Chondrocyte (in vitro differentiated cells): ENCODE results near the gene AKAP13. TPM values are rescaled to one million over a fixed set of nuclear protein-coding genes. Genes with fewer than 3 reads are reported as not detected.

ENCODE experiments used
- DNase-seq: peaks from one replicate; pipeline ENCODE4 v3.0.0; 2021; ENCODE audit warnings: mixed read lengths, low spot score
- H3K27ac Mint-ChIP-seq: one replicate; pipeline ENCODE4 v1.8.0; 2021; ENCODE audit warnings: mild to moderate bottlenecking, moderate library complexity, mixed read lengths; ENCODE audit not compliant: unreplicated experiment
- H3K27me3 Mint-ChIP-seq: 2 replicates; pipeline ENCODE4 v1.8.0; 2021; ENCODE audit warnings: low read depth, mixed read lengths
- H3K36me3 Mint-ChIP-seq: 2 replicates; pipeline ENCODE4 v1.8.0; 2021; ENCODE audit warnings: low read depth, mixed read lengths
- H3K4me1 Mint-ChIP-seq: 2 replicates; pipeline ENCODE4 v1.8.0; 2021; ENCODE audit warnings: low read depth, mild to moderate bottlenecking, mixed read lengths
- H3K4me3 Mint-ChIP-seq: one replicate; pipeline ENCODE4 v1.8.0; 2021; ENCODE audit warnings: mild to moderate bottlenecking, moderate library complexity, mixed read lengths; ENCODE audit not compliant: unreplicated experiment
- H3K9me3 Mint-ChIP-seq: 2 replicates; pipeline ENCODE4 v1.8.0; 2021; ENCODE audit warnings: low read depth, mixed read lengths
- total RNA-seq: library from RNA; stranded (reverse); gene quantifications from 3 replicates; pipeline ENCODE4 v1.2.1, GENCODE V29; 2021
- TF ChIP-seq, protein P1 (sequence below): fragments of 200-600 bp; sonication (generic); IDR thresholded peaks from 2 replicates; pipeline ENCODE4 v1.5.0; 2021; ENCODE audit warnings: antibody characterized with exemption, mild to moderate bottlenecking, moderate library complexity

Gene AKAP13
- total RNA-seq, 1 donor from 2014 or later: 80.6 TPM

DNA sequence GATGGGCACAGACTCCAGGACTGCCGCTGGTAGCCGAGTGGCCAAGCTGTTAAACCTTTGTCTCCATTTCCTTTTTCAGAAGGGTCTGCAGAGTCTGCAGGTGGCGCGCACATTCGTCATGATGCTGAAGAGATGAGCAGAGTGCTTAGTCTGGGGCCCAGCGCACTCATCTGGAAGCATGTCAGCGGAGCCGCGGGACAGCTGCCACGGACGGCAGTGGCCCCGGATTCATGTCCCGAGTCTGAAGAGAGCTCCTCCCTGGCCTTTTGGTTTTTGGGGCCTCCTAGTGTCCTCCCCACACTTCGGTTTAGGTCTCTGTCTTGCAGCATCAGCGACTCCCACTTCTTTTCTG, 371.7 kb downstream of the AKAP13 start:
- H3K27ac Mint-ChIP-seq: no peak overlapping the region
- H3K36me3 Mint-ChIP-seq: peaks cover 1% of the 10 kb centered on the region
- H3K4me3 Mint-ChIP-seq: no peak overlapping the region
- no peaks in the 10 kb centered on the region for H3K27me3 Mint-ChIP-seq
- TF ChIP-seq, protein P1, sequence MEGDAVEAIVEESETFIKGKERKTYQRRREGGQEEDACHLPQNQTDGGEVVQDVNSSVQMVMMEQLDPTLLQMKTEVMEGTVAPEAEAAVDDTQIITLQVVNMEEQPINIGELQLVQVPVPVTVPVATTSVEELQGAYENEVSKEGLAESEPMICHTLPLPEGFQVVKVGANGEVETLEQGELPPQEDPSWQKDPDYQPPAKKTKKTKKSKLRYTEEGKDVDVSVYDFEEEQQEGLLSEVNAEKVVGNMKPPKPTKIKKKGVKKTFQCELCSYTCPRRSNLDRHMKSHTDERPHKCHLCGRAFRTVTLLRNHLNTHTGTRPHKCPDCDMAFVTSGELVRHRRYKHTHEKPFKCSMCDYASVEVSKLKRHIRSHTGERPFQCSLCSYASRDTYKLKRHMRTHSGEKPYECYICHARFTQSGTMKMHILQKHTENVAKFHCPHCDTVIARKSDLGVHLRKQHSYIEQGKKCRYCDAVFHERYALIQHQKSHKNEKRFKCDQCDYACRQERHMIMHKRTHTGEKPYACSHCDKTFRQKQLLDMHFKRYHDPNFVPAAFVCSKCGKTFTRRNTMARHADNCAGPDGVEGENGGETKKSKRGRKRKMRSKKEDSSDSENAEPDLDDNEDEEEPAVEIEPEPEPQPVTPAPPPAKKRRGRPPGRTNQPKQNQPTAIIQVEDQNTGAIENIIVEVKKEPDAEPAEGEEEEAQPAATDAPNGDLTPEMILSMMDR: no peak
- no peak for DNase-seq
- H3K4me1 Mint-ChIP-seq: peaks cover 12% of the 10 kb centered on the region
- no peaks in the 10 kb centered on the region for H3K9me3 Mint-ChIP-seq

DNA sequence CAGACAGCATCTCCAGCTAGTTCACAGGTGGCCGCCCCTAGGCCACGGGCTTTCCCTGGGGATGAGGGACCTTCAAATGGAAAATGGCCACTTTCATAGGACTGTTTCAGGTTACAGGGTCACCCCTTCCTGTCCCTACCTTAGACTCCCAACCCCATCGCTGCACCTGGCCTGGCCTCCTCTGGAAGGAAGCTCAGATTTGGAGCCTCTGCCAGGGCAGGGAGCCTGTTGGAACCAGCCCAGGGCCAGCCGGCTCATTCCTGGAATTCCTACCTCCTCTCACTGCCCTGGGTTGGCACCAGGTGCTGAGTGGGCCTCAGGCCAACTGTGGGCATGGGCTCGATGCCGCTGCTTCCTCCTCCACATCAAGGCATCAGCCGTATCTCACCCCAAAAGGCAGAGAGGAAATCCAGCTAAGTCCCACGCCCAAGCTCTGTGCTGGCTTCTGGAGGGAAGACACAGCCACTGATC, 372.1 kb downstream of the AKAP13 start:
- H3K27me3 Mint-ChIP-seq: no peaks in the 10 kb centered on the region
- no peak overlapping the region for H3K4me3 Mint-ChIP-seq
- TF ChIP-seq, protein P1: no peak
- DNase-seq: no peak
- no peak overlapping the region for H3K27ac Mint-ChIP-seq
- no peaks in the 10 kb centered on the region for H3K9me3 Mint-ChIP-seq
- peaks cover 1% of the 10 kb centered on the region for H3K36me3 Mint-ChIP-seq
- peaks cover 12% of the 10 kb centered on the region for H3K4me1 Mint-ChIP-seq

DNA sequence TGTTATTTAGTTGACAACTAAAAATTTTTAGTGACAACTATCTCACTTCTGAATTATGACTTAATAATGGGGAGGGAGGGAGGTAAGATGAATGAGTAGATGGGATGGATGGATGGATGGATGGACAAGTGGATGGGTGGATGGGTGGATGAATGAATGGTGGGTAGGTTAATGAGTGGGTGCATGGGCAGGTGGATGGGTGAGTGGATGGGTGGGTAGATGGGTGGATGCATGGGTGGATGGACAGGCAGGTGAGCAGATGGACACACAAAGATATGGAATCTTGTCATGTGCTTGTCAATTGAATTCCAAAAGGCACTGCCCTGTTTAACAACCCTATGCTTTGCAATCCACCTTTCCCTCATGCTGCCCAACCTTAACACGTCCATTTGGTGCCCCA, 372.9 kb downstream of the AKAP13 start:
- Mint-ChIP-seq H3K27me3 (no peaks in the 10 kb centered on the region), H3K4me1 (peaks cover 12% of the 10 kb centered on the region), H3K4me3 (no peak overlapping the region), H3K27ac (no peak overlapping the region), H3K36me3 (peaks cover 1% of the 10 kb centered on the region), H3K9me3 (no peaks in the 10 kb centered on the region)
- DNase-seq: no peak
- TF ChIP-seq, protein P1: no peak

DNA sequence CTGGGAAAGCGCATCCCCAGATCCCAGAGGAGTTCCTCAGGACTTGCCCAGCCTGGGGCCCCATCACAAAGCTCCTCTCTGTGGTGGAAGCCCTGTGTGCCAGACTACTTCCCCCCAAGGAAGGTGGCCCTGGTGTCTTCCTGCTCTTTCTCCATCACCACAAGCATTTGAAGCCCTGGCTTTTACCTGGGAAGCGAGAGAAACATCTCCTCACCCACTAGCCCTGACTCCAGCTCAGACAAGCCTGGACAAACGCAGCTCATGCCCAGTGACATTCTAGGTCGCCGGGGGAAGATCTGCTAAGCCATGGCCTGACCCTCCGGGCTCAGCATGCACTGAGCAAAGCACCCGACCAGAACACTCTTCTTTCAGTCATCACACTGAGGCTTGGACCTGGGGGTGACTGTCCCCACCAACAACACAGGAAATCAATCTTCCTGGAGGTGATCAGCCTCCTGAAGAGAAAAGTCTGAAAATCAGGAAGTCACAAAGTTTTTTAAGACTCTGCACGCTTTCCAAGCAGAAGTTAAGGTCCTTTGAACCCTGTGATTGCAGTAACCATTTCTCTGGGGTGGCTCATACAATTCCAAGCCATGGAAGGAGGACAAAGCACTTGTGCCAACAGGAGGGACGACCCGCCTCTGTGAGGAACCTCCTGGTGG, 373.5 kb downstream of the AKAP13 start:
- H3K4me3 Mint-ChIP-seq: no peak overlapping the region
- peaks cover 12% of the 10 kb centered on the region for H3K4me1 Mint-ChIP-seq
- peak; percentile 40 for DNase-seq
- no peaks in the 10 kb centered on the region for H3K27me3 Mint-ChIP-seq
- peaks cover 1% of the 10 kb centered on the region for H3K36me3 Mint-ChIP-seq
- TF ChIP-seq, protein P1: no peak
- no peaks in the 10 kb centered on the region for H3K9me3 Mint-ChIP-seq
- H3K27ac Mint-ChIP-seq: no peak overlapping the region

DNA sequence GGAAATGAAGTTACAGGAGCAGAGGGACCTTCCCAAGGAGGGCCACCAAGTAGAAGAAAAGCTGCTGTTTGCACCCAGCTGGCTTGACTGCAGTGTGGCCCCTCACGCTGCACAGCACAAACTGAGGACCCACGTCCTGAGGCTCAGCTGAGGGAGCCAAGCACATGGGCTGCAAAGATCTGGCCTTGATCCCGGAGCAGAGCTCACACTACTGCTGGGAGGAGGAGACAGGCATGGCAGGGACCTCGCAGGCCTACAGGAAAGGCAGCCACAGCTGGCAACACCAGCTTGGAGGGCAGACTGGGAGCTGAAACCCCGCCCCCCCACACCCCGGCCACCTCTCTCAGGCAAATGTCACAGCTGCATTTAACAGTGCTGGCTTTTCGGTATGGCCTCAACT, 374.6 kb downstream of the AKAP13 start:
- Mint-ChIP-seq H3K36me3 (no peaks in the 10 kb centered on the region), H3K27ac (no peak overlapping the region), H3K9me3 (no peaks in the 10 kb centered on the region), H3K4me3 (no peak overlapping the region), H3K27me3 (no peaks in the 10 kb centered on the region), H3K4me1 (peaks cover 12% of the 10 kb centered on the region)
- peak; percentile 59 for DNase-seq
- TF ChIP-seq, protein P1: no peak
